GM04504 (cell line): ENCODE measurements around the gene LMBR1.
"Not testable (repeated sequence)": the region's sequence is repeated elsewhere in the genome, so short reads cannot be mapped to it uniquely, and the experiment has no call there.

Source experiments
- DNase-seq: peaks from one replicate; pipeline ENCODE4 v3.0.0-alpha.2; 2012; ENCODE audit warnings: low read depth

LMBR1 gene

GRCh38 chr7:156903232-156903909 lies 10.4 kb upstream of the LMBR1 start:
- no peak for DNase-seq

DNA sequence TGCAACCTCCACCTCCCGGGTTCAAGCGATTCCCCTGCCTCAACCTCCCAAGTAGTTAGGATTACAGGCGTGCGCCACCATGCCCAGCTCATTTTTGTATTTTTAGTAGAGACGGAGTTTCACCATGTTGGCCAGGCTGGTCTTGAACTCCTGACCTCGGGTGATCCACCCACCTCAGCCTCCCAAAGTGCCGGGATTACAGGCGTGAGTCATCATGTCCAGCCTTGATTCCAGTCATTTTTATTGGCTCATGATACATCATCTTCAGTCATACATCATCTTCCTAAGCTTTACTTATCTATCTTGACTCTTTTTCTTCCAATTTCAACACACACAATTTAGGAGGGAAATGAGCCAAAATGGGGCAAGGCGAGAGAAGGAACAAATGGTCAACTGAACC lies 7.1 kb upstream of the LMBR1 start:
- not testable (repeated sequence) for DNase-seq

- no peak for DNase-seq
Measured at GRCh38 chr7:156898938-156899337, 6.0 kb upstream of the LMBR1 start.

DNA sequence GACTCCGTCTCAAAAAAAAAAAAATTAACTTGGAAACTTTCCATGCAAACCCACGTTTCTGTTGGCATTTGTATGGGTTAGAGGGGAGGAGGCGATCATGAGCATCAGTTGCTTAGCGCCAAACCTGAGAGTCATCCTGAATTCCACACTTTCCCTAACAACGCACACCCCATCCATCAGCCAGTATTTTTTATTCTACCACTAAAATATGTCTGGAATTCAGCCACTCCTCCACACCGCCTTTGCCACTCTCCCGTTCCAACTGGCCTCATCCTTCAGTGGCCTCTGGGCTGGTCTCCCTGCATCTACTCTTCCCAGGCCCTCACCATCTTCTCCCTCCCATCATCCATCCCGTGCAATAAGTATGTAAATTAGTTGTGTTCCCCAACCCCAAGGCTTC lies 4.7 kb upstream of the LMBR1 start:
- no peak for DNase-seq

DNA sequence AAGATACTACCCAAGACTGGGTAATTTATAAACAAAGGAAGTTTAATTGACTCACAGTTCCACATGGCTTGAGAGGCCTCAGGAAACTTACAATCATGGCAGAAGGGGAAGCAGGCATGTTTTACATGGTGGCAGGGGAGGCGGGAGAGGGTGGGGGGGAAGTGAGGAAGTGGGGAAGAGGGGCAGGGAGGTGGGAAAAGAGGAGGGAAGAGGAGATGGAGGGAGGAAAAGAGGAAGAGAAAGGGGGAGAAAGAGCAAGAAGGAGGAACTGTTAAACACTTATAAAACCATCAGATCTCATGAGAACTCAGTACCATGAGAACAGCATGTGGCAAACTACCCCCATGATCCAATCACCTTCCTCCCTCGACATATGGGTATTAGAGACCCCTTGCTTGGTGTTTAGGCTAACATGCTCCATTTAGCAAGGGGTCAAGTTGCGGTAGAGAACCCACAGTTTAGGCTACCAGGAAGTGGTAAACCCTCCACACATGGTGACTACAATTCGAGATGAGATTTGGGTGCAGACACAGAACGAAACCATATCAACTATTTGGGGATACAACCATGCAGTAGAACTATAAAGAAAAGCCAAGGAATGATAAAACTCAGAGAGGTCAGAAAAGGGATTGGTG lies 3.5 kb upstream of the LMBR1 start:
- no peak for DNase-seq

DNA sequence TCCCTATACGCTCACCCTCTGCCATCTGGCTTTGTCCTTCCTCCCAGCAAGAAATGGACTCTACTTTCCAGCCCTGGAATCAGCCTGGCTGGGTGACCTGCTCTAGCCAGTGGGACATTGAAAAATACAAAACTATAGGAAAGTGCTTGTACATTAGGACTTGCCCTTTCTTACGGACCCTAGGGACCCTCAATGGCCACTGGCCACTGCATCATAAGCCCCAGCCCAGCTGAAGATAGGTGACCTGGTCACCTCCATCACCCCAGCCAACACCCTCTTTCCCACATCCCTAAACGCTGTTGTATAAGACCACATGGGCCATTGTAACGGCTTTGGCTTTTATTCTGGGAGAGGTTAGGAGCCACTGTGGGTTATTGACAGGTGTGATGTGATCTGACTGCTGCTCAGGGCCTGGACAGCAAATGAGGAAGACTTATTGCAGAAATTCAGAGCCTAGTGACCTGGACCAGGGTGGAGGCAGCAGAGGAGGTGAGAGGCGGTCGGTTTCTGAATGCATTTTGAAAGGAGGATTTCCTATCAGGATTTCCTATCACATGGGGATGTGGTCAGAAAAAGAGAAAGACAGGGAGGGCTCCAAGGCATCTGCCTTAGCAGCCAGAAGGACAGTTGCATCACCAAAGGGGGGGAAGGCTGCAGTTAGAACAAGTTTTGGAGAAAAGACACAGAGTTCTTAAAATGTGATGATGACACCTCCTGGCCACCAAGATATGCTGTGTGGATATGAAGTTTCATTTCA lies 2.2 kb upstream of the LMBR1 start:
- no peak for DNase-seq

DNA sequence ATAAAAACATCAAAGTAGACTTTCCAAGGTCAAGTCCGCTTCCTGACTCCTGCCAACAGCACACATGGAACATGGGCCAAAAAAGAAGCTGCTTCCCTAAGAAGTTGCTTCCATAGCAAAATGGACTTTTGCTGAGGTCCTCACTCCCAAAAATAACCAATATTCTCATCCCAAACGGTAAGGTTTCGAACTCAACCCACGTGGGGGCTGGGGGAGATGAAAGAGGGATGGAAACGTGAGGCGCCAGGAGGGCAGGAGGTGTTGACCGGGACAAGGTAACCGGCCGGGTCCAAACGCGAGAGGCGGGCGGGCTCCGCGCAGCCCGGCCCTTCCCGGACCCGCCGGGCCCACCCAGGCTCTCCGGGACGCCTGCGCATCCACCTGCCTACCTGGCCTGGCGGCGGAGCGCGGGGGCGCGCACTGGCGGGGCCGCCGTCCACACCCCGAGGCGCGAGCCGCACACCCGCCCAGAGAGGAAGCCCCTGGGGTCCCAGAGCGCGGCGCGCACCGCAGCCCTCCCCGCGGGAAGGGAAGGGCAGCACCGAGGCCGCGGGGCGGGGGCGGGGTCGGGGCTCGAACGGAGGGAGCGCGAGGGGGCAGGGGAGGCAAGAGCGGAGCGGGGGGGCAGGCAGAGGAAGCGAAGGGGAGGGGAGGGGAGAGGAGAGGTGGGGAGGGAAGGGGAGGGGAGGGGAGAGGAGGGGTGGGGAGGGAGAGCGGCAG lies 742 bp downstream of the LMBR1 start:
- no peak for DNase-seq

DNA sequence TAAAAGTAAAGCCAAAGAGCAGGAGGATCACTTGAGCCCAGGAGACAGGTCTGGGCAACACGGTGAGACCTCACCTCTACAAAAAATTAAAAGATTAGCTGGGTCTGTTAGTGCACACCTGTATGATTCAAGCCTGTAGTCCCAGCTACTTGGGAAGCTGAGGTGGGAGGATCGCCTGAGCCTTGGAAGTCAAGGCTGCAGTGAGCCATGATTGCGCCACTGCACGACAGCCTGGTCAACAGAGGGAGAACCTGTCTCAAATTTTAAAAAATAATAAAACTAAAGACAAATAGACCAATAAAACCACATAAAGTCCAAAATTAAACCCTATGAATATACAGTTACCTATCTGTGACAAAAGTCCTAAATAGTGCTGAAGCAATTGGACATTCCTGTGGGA lies 3.2 kb downstream of the LMBR1 start:
- DNase-seq = no peak

DNA sequence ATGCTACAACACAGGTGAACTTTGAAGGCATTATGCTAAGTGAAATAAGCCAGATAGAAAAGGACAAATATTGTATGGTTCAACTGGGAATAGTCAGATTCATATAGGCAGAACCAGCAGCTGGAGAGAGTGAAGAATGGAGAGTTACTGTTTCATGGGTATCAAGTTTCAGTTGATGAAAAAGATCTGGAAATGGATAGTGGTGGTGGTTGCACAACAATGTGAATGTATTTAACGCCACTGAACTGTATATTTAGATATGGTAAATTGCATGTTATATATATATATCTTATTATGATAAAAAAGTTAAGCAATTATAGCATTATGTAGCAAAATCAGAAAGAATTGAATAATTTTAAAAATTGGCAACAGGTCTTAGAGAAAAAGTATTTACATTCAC lies 3.9 kb downstream of the LMBR1 start:
- DNase-seq = no peak

DNA sequence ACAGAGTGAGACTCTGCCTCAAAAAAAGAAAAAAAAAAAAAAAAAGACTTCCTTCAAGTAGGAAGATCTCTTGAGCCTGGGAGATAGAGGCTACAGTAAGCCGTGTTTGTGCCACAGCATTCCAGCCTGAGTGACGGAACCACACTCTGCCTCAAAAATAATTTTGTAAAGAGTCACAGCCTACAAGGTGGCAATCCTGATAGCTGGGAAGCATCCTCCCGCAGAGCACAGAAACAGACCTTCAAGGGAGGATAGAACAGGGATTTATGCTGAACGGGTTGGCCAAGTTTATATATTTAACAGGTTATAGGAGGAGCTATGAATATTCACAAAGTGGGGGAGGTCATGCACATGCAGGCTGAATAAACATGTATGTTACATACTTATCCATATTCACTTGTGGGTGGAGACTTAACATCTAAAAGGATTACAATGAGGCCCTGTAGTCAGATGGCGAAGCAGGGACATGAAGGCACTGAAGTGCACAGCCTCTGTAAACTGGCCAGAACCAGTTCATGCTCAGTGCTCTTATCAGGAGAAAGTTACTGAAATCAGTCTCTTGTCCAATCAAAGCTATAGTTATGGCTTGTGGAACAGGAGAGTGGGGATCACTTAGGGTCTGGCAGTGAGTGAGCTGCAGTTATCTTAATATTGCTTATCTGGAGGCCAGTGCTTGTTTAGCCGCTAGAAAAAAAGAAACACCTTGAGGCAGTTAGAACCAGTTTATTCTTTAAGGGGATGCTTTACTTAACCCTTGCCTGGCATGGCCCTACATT lies 6.8 kb downstream of the LMBR1 start:
- DNase-seq = no peak

DNA sequence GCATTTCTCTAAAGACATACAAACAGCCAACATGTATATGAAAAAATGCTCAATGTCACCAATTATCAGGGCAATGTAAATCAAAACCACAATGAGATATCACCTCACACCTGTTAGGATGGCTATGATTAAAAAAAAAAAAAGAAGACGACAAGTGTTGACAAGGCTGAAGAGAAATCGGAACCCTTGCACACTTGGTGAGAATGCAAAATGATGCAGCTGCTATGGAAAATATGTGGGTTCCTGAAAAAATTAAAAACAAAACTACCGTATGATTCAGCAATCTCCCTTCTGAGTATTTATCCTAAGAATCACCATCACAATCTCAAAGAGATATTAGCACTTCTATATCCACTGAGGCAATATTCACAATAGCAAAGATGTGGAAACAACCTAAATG lies 11.3 kb downstream of the LMBR1 start:
- no peak for DNase-seq

DNA sequence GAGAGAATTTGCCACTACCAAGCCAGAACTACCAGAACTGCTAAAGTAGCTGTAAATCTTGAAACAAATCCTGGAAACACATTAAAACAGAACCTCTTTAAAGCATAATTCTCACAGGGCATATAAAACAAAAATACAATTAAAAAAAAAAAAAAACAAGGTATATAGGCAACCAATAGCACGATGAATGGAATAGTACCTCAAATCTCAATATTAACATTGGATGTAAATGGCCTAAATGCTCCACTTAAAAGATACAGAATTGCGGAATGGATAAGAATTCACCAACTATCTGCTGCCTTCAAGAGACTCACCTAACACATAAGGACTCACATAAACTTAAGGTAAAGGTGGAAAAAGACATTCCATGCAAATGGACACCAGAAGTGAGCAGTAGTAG lies 17.2 kb downstream of the LMBR1 start:
- no peak for DNase-seq

DNA sequence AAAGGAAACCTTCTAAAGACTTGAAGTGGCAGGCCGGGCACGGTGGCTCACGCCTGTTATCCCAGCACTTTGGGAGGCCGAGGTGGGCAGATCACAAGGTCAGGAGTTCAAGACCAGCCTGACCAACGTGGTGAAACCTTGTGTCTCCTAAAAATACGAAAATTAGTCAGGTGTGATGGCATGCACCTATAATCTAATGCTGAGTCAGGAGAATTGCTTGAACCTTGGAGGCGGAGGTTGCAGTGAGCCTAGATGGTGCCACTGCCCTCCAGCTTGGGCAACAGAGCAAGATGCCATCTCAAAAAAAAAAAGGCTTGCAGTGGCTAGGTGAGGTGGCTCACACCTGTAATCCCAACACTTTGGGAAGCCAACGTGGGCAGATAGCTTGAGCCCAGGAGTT lies 24.6 kb downstream of the LMBR1 start:
- DNase-seq = not testable (repeated sequence)

DNA sequence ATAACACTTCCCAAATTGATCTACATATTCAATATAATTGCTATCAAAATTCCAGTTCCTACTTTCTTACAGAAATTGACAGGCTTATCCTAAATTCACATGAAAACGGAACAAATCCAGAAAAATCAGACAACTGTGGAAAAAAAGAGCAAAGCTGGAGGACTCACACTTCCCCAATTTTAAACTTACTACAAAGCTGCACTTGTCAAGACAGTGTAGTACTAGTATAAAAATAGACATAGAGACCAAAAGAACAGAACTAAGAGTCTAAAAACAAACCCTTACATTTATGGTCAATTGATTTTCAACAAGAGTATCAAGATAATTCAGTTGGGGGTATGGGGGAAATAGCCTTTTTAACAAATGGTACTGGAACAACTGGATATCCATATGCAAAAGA lies 27.5 kb downstream of the LMBR1 start:
- no peak for DNase-seq

DNA sequence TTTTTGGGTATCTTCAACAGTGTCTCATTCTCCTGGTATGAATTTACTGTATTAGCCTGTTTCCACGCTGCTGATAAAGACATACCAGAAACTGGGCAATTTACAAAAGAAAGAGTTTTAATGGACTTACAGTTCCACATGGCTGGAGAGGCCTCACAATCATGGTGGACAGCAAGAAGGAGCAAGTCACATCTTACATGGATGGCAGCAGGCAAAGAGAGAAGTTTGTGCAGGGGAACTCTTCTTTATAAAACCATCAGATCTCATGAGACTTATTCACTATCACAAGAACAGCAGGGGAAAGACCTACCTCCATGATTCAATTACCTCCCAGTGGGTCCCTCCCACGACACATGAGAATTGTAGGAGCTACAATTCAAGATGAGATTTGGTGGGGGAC lies 31.0 kb downstream of the LMBR1 start:
- not testable (repeated sequence) for DNase-seq

GRCh38 chr7:156861212-156861611 lies 31.8 kb downstream of the LMBR1 start:
- no peak for DNase-seq

DNA sequence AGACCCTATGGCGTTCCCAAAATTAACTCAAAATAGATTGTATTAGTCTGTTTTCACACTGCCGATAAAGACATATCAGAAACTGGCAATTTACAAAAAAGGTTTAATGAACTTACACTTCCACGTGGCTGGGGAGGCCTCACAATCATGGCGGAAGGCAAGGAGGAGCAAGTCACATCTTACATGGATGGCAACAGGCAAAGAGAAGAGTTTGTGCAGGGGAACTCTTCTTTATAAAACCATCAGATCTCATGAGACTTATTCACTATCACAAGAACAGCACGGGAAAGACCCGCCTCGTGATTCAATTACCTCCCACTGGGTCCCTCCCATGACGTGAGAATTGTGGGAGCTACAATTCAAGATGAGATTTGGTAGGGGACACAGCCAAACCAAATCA lies 32.9 kb downstream of the LMBR1 start:
- DNase-seq = not testable (repeated sequence)

GRCh38 chr7:156858523-156858922 lies 34.5 kb downstream of the LMBR1 start:
- DNase-seq = no peak

DNA sequence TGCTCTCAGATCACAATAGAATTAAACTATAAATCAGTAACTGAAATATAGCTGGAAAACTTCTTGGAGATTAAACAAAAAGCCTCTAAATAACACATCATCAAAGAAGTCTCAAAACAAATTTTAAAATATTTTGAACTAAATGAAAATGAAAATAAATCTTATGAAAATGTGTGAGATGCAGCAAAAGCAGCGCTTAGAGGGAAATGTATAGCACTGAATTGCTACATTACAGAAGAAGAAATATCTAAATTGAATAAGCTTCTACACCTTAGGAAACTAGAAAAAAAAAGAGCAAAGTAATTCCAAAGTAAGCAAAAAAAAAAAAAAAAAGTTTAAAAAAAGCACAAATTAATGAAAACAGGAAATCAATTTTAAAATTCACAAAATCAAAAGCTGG lies 35.2 kb downstream of the LMBR1 start:
- no peak for DNase-seq

DNA sequence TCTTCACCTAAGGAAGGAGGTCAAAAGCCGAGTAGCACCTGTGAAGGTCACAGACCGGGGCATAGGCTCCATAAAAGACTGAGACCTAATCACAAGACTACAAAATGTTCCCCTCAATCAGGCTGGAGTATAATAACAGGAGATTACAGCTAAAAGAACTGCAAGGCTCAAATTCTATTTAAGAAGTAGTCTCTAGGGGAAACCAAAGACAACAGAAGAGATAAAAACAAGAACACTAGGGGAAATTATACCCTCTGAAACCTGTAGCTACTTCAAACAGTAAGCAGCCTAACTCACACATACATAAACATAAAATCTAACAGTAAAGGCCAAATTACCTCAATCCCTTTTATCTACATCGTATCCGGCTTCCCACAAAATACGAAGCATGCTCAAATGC lies 38.3 kb downstream of the LMBR1 start:
- no peak for DNase-seq

GRCh38 chr7:156848979-156849378 lies 44.0 kb downstream of the LMBR1 start:
- no peak for DNase-seq
